ENCODE results near the gene PRKG1.

The PRKG1 gene

DNA sequence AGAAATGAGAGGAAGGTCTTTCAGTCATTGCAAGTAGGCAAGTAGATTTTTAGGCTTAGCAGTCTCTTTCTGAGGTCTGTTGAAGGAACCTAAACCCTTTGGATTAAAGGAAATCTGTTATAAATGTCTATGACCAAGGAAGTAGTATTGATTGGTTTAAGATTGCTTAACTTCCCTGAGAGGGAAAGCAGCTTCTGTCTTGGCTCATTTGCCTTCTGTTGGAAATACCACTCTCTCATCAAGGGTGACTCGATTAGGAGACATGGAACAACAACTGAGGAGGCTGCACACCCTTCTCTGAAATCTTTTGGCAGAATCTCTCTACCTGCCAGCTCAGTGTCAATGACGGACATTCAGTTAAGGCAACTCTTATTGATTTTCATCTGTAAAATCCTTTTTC lies 282.9 kb downstream of the PRKG1 start:
- H4K12ac ChIP-seq (ENCODE audit: low read depth, low read length) = no peak overlapping the region
- H2BK120ac ChIP-seq (ENCODE audit: insufficient read depth, low read length, poor library complexity) = no peak overlapping the region
- H3K14ac ChIP-seq (ENCODE audit: low read length) = no peak overlapping the region
- H3K4me2 ChIP-seq (ENCODE audit: low read length) = no peak overlapping the region
- H3K18ac ChIP-seq (ENCODE audit: low read length) = no peak overlapping the region
- H3K79me1 ChIP-seq (ENCODE audit: low read length) = no peaks in the 10 kb centered on the region
- no peak overlapping the region for H2BK12ac ChIP-seq (ENCODE audit: low read length)
- H3K27me3 ChIP-seq (ENCODE audit: insufficient read depth, low read length) = no peaks in the 10 kb centered on the region
- H3K36me3 ChIP-seq (ENCODE audit: control insufficient read depth in 1 of 2, insufficient read depth in 2 of 2, low read length in 2 of 2) = no peaks in the 10 kb centered on the region
- no peak overlapping the region for H2AFZ ChIP-seq (ENCODE audit: insufficient read depth, low read length, poor library complexity)
- no peak overlapping the region for H3K23ac ChIP-seq (ENCODE audit: low read length)
- H3K27ac ChIP-seq (ENCODE audit: low read depth, low read length) = no peak overlapping the region
- H3K4ac ChIP-seq (ENCODE audit: low read depth, low read length) = no peak overlapping the region
- no peak for DNase-seq
- H4K91ac ChIP-seq (ENCODE audit: low read depth, low read length) = no peak overlapping the region
- H3K9ac ChIP-seq (ENCODE audit: low read length) = no peak overlapping the region
- no peaks in the 10 kb centered on the region for H3K4me1 ChIP-seq (ENCODE audit: control insufficient read depth in 1 of 2, insufficient read depth in 2 of 2, low read length in 2 of 2)
- H3K79me2 ChIP-seq (ENCODE audit: control insufficient read depth, insufficient read depth, low read length, poor library complexity) = no peaks in the 10 kb centered on the region
- no peak overlapping the region for H4K8ac ChIP-seq (ENCODE audit: low read depth, low read length)
- no peak overlapping the region for H2AK5ac ChIP-seq (ENCODE audit: low read length)
- H3K9me3 ChIP-seq (ENCODE audit: insufficient read depth, low read depth, low read length) = no peaks in the 10 kb centered on the region
- WGBS (ENCODE audit: extremely low coverage, insufficient coverage, insufficient read length) = no CpG with 5 or more reads among the region's 2 CpGs
- no peak overlapping the region for H2BK5ac ChIP-seq (ENCODE audit: low read depth, low read length, poor library complexity)
- H3K4me3 ChIP-seq (ENCODE audit: low read depth, low read length) = no peak overlapping the region

DNA sequence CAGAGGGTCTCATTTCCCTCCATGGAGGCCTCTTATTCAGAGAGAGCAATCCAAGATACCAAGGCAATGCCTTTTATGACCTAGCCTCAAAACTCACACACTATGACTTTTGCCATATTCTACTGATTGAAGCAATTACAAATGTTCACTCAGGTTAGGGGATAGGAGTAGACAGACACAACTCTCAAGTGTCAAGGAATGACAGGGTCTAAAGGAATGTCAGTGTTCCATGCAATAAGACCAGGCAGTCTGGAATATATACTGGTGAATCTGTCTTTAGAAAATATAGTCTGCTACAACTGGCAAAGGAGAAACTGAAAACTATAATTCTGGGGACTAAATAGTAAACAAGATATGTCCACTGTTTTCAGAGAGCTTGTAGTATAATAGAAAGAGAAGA lies 283.9 kb downstream of the PRKG1 start:
- Histone ChIP-seq H2BK120ac (ENCODE audit: insufficient read depth, low read length, poor library complexity) (no peak overlapping the region), H4K8ac (ENCODE audit: low read depth, low read length) (no peak overlapping the region), H2AK5ac (ENCODE audit: low read length) (no peak overlapping the region), H3K23ac (ENCODE audit: low read length) (no peak overlapping the region), H3K4me1 (ENCODE audit: control insufficient read depth in 1 of 2, insufficient read depth in 2 of 2, low read length in 2 of 2) (no peaks in the 10 kb centered on the region), H2AFZ (ENCODE audit: insufficient read depth, low read length, poor library complexity) (no peak overlapping the region), H4K12ac (ENCODE audit: low read depth, low read length) (no peak overlapping the region), H2BK12ac (ENCODE audit: low read length) (no peak overlapping the region), H3K27me3 (ENCODE audit: insufficient read depth, low read length) (no peaks in the 10 kb centered on the region), H3K9me3 (ENCODE audit: insufficient read depth, low read depth, low read length) (no peaks in the 10 kb centered on the region), H3K27ac (ENCODE audit: low read depth, low read length) (no peak overlapping the region), H3K79me2 (ENCODE audit: control insufficient read depth, insufficient read depth, low read length, poor library complexity) (no peaks in the 10 kb centered on the region), H3K4me2 (ENCODE audit: low read length) (no peak overlapping the region), H3K79me1 (ENCODE audit: low read length) (no peaks in the 10 kb centered on the region), H3K4ac (ENCODE audit: low read depth, low read length) (no peak overlapping the region), H3K14ac (ENCODE audit: low read length) (no peak overlapping the region), H4K91ac (ENCODE audit: low read depth, low read length) (no peak overlapping the region), H3K9ac (ENCODE audit: low read length) (no peak overlapping the region), H3K4me3 (ENCODE audit: low read depth, low read length) (no peak overlapping the region), H3K18ac (ENCODE audit: low read length) (no peak overlapping the region), H2BK5ac (ENCODE audit: low read depth, low read length, poor library complexity) (no peak overlapping the region), H3K36me3 (ENCODE audit: control insufficient read depth in 1 of 2, insufficient read depth in 2 of 2, low read length in 2 of 2) (no peaks in the 10 kb centered on the region)
- DNase-seq = no peak

- Histone ChIP-seq H4K12ac (ENCODE audit: low read depth, low read length) (no peak overlapping the region), H3K4ac (ENCODE audit: low read depth, low read length) (no peak overlapping the region), H4K91ac (ENCODE audit: low read depth, low read length) (no peak overlapping the region), H3K36me3 (ENCODE audit: control insufficient read depth in 1 of 2, insufficient read depth in 2 of 2, low read length in 2 of 2) (no peaks in the 10 kb centered on the region), H3K27ac (ENCODE audit: low read depth, low read length) (no peak overlapping the region), H2BK12ac (ENCODE audit: low read length) (no peak overlapping the region), H3K79me1 (ENCODE audit: low read length) (no peaks in the 10 kb centered on the region), H3K27me3 (ENCODE audit: insufficient read depth, low read length) (no peaks in the 10 kb centered on the region), H2AFZ (ENCODE audit: insufficient read depth, low read length, poor library complexity) (no peak overlapping the region), H4K8ac (ENCODE audit: low read depth, low read length) (no peak overlapping the region), H2BK5ac (ENCODE audit: low read depth, low read length, poor library complexity) (no peak overlapping the region), H3K9me3 (ENCODE audit: insufficient read depth, low read depth, low read length) (no peaks in the 10 kb centered on the region), H3K23ac (ENCODE audit: low read length) (no peak overlapping the region), H2AK5ac (ENCODE audit: low read length) (no peak overlapping the region), H3K79me2 (ENCODE audit: control insufficient read depth, insufficient read depth, low read length, poor library complexity) (no peaks in the 10 kb centered on the region), H3K4me1 (ENCODE audit: control insufficient read depth in 1 of 2, insufficient read depth in 2 of 2, low read length in 2 of 2) (no peaks in the 10 kb centered on the region), H3K4me2 (ENCODE audit: low read length) (no peak overlapping the region), H2BK120ac (ENCODE audit: insufficient read depth, low read length, poor library complexity) (no peak overlapping the region), H3K14ac (ENCODE audit: low read length) (no peak overlapping the region), H3K18ac (ENCODE audit: low read length) (no peak overlapping the region), H3K9ac (ENCODE audit: low read length) (no peak overlapping the region), H3K4me3 (ENCODE audit: low read depth, low read length) (no peak overlapping the region)
- no peak for DNase-seq
- WGBS (ENCODE audit: extremely low coverage, insufficient coverage, insufficient read length) = no CpG with 5 or more reads among the region's 4 CpGs
Observed at GRCh38 chr10:51363415-51363814, 289.1 kb downstream of the PRKG1 start.

GRCh38 chr10:51364674-51365073 lies 290.4 kb downstream of the PRKG1 start:
- H3K4me1 ChIP-seq (ENCODE audit: control insufficient read depth in 1 of 2, insufficient read depth in 2 of 2, low read length in 2 of 2) = no peaks in the 10 kb centered on the region
- no CpG with 5 or more reads among the region's 2 CpGs for WGBS (ENCODE audit: extremely low coverage, insufficient coverage, insufficient read length)
- no peaks in the 10 kb centered on the region for H3K36me3 ChIP-seq (ENCODE audit: control insufficient read depth in 1 of 2, insufficient read depth in 2 of 2, low read length in 2 of 2)
- H3K14ac ChIP-seq (ENCODE audit: low read length) = no peak overlapping the region
- H2BK120ac ChIP-seq (ENCODE audit: insufficient read depth, low read length, poor library complexity) = no peak overlapping the region
- no peak overlapping the region for H3K18ac ChIP-seq (ENCODE audit: low read length)
- no peak overlapping the region for H4K8ac ChIP-seq (ENCODE audit: low read depth, low read length)
- no peak overlapping the region for H3K9ac ChIP-seq (ENCODE audit: low read length)
- no peaks in the 10 kb centered on the region for H3K27me3 ChIP-seq (ENCODE audit: insufficient read depth, low read length)
- H2AFZ ChIP-seq (ENCODE audit: insufficient read depth, low read length, poor library complexity) = no peak overlapping the region
- no peak overlapping the region for H3K27ac ChIP-seq (ENCODE audit: low read depth, low read length)
- H3K9me3 ChIP-seq (ENCODE audit: insufficient read depth, low read depth, low read length) = no peaks in the 10 kb centered on the region
- H4K91ac ChIP-seq (ENCODE audit: low read depth, low read length) = no peak overlapping the region
- H2AK5ac ChIP-seq (ENCODE audit: low read length) = no peak overlapping the region
- H2BK5ac ChIP-seq (ENCODE audit: low read depth, low read length, poor library complexity) = no peak overlapping the region
- H3K4me3 ChIP-seq (ENCODE audit: low read depth, low read length) = no peak overlapping the region
- DNase-seq = no peak
- H3K79me2 ChIP-seq (ENCODE audit: control insufficient read depth, insufficient read depth, low read length, poor library complexity) = no peaks in the 10 kb centered on the region
- H4K12ac ChIP-seq (ENCODE audit: low read depth, low read length) = no peak overlapping the region
- no peak overlapping the region for H3K4me2 ChIP-seq (ENCODE audit: low read length)
- no peak overlapping the region for H3K23ac ChIP-seq (ENCODE audit: low read length)
- no peak overlapping the region for H2BK12ac ChIP-seq (ENCODE audit: low read length)
- H3K79me1 ChIP-seq (ENCODE audit: low read length) = no peaks in the 10 kb centered on the region
- no peak overlapping the region for H3K4ac ChIP-seq (ENCODE audit: low read depth, low read length)

DNA sequence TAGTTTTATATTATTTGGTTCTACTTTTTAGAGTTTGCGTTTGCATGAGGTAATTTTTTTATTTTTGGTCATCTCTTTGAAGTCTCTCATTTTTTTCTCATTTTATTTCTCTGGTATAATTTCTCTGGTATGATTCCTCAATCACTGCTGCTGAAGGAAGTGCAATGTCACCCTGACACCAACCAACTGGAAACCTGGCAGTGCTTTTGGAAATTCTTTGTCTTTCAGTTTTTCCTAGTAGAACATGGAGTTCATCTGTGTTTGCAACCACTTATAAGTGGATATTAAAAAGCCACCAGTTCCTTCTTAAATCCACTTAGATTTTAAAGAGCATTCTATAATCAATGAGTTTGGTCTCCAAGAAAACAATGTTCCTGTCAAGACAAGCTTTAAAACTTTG lies 291.8 kb downstream of the PRKG1 start:
- no peak overlapping the region for H4K12ac ChIP-seq (ENCODE audit: low read depth, low read length)
- no peaks in the 10 kb centered on the region for H3K9me3 ChIP-seq (ENCODE audit: insufficient read depth, low read depth, low read length)
- H4K8ac ChIP-seq (ENCODE audit: low read depth, low read length) = no peak overlapping the region
- H3K23ac ChIP-seq (ENCODE audit: low read length) = no peak overlapping the region
- H4K91ac ChIP-seq (ENCODE audit: low read depth, low read length) = no peak overlapping the region
- no peaks in the 10 kb centered on the region for H3K4me1 ChIP-seq (ENCODE audit: control insufficient read depth in 1 of 2, insufficient read depth in 2 of 2, low read length in 2 of 2)
- DNase-seq = no peak
- H3K14ac ChIP-seq (ENCODE audit: low read length) = no peak overlapping the region
- H3K27me3 ChIP-seq (ENCODE audit: insufficient read depth, low read length) = no peaks in the 10 kb centered on the region
- H3K9ac ChIP-seq (ENCODE audit: low read length) = no peak overlapping the region
- H2AK5ac ChIP-seq (ENCODE audit: low read length) = no peak overlapping the region
- H2AFZ ChIP-seq (ENCODE audit: insufficient read depth, low read length, poor library complexity) = no peak overlapping the region
- H2BK12ac ChIP-seq (ENCODE audit: low read length) = no peak overlapping the region
- H3K27ac ChIP-seq (ENCODE audit: low read depth, low read length) = no peak overlapping the region
- H3K18ac ChIP-seq (ENCODE audit: low read length) = no peak overlapping the region
- no peak overlapping the region for H3K4me2 ChIP-seq (ENCODE audit: low read length)
- H3K4ac ChIP-seq (ENCODE audit: low read depth, low read length) = no peak overlapping the region
- H2BK5ac ChIP-seq (ENCODE audit: low read depth, low read length, poor library complexity) = no peak overlapping the region
- no peaks in the 10 kb centered on the region for H3K79me2 ChIP-seq (ENCODE audit: control insufficient read depth, insufficient read depth, low read length, poor library complexity)
- no peak overlapping the region for H2BK120ac ChIP-seq (ENCODE audit: insufficient read depth, low read length, poor library complexity)
- H3K79me1 ChIP-seq (ENCODE audit: low read length) = no peaks in the 10 kb centered on the region
- WGBS (ENCODE audit: extremely low coverage, insufficient coverage, insufficient read length) = no CpG with 5 or more reads among the region's 1 CpG
- H3K4me3 ChIP-seq (ENCODE audit: low read depth, low read length) = no peak overlapping the region
- H3K36me3 ChIP-seq (ENCODE audit: control insufficient read depth in 1 of 2, insufficient read depth in 2 of 2, low read length in 2 of 2) = no peaks in the 10 kb centered on the region

All from trophoblast cell (in vitro differentiated cells and primary cell).